Glomerular visceral epithelial cell (primary cell): ENCODE results near the gene GALM.
A peak's percentile ranks its signal among the peaks of the same experiment; 100 is the strongest.
"Not testable (repeated sequence)": the region's sequence is repeated elsewhere in the genome, so short reads cannot be mapped to it uniquely, and the experiment has no call there.

ENCODE experiments used
- DNase-seq: peaks from one replicate; pipeline ENCODE4 v3.0.0-alpha.2; 2016; ENCODE audit errors: extremely low spot score

The GALM gene

DNA sequence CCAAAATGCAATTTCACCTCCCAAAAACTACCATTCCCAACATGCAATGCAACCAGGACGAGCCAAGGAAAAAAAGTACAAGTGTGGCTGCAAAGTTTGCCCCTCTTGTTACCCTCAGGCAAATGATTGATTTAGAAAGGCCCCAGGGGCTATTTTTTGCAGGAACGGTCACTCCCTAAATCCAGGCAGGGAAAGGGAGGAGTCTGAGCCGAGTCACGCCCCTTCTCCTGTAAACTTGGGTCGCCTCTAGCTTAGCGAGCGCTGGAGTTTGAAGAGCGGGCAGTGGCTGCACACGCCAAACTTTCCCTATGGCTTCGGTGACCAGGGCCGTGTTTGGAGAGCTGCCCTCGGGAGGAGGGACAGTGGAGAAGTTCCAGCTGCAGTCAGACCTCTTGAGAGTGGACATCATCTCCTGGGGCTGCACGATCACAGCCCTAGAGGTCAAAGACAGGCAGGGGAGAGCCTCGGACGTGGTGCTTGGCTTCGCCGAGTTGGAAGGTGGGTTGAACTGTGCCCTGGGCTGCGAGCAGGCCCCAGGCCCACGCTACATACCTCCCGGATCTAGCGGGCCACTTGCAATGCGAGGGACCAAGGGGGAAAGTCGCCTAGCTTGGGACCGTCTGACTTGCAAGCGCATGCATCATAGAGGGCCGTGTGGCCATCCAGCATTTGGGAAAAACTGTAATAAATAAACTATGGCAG, at the start of gene GALM:
TSS of gene GALM (plus strand) at position 261 of the 702 bp plus-strand sequence. CDS start at position 309, 48 bp downstream.
- peak; percentile 6 for DNase-seq

DNA sequence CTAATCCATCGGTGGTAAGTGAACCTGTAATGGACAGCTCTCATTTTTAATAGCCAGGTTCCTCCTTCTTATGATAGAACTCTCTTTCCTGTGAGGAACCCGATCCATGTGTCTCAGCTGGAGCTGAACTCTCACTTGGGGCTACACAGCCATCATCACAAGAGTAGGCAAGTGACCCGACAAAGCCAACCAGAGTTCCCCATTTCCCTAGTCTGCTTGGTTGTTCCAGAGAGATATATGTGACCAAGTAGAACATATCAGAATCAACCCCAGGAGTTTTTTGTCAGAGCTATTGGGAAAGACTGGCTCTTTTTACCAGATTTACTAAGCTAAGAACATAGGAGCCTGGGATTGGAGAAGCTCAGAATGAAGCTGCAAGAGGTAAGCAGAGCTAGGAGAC, 48.6 kb upstream of the GALM start:
- no peak for DNase-seq

DNA sequence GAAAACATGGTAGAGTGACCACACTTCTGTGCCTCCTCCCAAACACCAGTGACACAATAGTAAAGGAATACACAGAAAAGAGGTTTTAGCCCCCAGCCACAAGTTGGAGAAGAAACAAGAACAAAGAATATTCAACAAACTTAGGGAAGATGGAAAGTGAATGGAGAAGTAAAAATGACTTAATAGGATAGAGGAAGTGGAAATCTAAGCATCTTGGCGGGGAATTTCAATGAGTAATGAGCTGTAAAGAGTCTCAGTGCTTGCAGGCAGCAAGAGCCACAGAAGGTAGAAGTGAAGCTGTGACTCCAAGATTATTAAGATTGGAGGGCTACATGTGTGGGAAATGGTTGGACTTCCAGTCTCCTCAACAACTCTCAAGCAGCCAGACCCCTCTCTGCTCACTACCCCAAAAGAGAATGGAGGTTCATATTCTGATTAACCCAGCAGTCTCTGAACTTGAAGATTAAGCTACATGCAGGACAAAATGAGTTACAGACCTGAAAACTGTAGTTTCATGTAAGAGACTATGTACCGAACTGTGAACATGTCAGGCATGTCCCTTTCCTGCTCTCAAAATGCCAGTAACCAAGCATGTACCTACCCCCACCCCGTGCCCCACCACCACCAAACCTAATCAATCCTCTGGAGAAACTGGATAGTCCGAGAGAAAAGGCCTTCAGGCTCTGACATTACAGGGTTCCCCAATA, 46.3 kb upstream of the GALM start:
- peak; percentile 3 for DNase-seq

- no peak for DNase-seq
Measured at GRCh38 chr2:38620282-38620977, 45.5 kb upstream of the GALM start.

DNA sequence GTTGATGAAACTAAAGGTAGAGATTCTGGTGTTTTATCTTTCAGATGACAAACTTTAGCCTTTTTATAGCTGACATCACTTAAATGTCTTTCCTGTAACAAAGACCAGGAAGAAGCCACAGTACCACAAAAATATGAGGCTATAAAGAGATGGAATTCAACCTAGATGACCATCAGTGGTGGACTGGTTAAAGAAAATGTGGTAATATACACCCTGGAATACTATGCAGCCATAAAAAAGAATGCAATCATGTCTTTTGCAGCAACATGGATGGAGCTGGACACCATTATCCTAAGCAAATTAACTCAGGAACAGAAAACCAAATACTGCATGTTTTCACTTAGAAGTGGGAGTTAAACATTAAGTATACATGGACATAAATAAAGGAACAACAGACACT, 44.9 kb upstream of the GALM start:
- DNase-seq = no peak

GRCh38 chr2:38622210-38622609, 43.7 kb upstream of the GALM start:
- DNase-seq = no peak

DNA sequence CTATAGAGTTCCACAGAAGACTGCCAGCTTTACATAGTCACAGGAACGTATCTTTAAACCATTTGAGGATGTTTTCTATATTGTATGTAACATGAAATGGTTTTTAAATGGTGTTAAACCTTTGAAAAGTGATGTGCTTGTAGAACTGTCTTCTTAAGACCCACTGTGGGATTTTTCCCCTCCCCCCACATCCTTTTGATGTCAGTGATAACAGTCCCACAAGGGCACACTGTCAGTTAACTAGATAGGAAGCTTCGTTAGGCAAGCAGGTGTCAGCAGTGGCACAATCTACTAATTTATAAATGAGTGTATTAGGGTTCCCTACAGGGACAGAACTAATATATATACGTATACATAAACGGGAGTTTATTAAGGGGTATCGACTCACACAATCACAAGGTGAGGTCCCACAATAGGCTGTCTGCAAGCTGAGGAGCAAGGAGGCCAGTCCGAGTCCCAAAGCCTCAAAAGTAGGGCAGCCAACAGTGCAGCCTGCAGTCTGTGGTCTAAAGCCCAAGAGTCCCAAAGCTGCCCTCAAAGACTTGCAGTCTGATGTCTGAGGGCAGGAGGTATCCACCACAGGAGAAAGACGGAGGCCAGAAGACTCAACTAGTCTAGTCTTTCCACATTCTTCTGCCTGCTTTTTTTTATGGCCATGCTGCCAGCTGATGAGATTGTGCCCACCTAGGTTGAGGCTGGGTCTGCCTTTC, 39.4 kb upstream of the GALM start:
- DNase-seq = no peak

DNA sequence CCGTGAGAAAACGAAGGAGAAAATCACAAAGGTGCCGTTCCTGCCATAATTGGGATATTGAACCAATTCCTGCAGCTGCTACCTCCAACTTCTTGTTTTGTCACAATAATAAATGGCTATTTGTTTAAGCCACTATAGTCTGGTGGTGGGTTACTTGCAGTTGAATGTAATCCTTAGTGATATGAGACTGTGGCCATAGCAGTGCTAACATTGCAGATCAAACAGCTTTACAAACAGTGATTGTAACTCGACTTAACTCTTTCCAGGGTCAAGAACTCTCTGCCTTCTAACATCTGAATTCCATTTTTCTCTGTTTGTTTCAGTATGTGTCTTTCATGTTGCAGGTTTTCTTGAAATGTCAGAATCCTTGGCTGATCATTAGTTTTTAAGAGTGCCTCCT, 38.5 kb upstream of the GALM start:
- no peak for DNase-seq

DNA sequence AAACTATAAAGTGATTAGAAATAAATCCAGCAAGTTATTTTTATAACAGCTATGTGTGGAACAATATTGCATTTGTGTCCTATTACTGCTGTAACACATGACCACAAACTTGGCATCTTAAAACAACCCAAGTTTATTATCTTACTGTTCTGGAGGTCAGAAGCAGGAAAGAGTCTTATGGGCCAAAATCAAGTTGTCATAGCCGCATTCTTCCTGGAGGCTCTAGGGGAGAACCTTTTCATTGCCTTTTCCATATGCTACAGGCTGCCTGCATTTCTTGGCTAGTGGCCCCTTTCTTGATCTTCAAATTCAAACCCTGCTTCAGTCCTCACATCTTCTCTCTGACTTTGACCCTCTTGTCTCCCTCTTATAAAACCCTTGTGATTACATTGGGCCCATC, 36.2 kb upstream of the GALM start:
- DNase-seq = no peak

- no peak for DNase-seq
Measured at GRCh38 chr2:38631976-38632375, 33.9 kb upstream of the GALM start.

DNA sequence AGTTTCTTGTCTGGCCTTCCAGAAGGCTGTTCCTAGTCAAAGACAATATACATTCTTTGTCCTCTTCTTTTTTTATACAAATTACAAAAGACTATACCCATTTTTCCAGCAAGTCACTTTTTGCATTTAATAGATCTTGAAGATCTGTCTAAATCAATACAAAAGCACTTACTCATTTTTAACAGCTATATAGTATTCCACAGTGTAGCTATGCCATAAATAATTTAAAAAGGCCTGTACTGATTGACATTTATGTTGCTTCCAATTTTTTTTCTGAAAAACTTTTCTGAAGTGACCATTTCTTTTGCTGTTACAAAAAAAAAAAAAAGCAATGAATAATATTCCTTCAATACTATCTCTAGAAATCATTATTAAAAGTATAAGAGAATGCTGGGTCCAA, 32.9 kb upstream of the GALM start:
- no peak for DNase-seq

GRCh38 chr2:38633895-38634294, 32.0 kb upstream of the GALM start:
- DNase-seq = no peak

- DNase-seq = no peak
Measured at GRCh38 chr2:38634684-38635083, 31.2 kb upstream of the GALM start.

GRCh38 chr2:38635139-38635538, 30.8 kb upstream of the GALM start:
- no peak for DNase-seq

- DNase-seq = no peak
Measured at GRCh38 chr2:38636069-38636468, 29.8 kb upstream of the GALM start.

DNA sequence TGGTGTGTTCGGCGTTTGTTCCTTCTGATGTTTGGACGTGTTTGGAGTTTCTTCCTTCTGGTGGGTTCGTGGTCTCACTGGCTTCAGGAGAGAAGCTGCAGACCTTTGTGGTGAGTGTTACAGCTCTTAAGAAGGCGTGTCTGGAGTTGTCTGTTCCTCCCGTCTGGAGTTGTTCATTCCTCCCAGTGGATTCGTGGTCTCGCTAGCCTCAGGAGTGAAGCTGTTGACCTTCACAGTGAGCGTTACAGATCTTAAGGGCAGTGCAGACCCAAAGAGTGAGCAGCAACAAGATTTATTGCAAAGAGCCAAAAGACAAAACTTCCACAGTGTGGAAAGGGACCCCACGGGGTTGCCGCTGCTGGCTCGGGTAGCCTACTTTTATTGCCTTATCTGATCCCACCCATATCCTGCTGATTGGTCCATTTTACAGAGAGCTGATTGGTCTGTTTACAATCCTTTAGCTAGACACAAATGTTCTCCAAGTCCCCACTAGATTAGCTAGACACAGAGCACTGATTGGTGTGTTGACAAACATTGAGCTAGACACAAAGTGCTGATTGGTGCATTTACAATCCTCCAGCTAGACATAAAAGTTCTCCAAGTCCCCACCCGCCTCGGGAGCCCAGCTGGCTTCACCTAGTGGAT, 23.4 kb upstream of the GALM start:
- DNase-seq = not testable (repeated sequence)

- DNase-seq = no peak
Measured at GRCh38 chr2:38643021-38643671, 22.8 kb upstream of the GALM start.

DNA sequence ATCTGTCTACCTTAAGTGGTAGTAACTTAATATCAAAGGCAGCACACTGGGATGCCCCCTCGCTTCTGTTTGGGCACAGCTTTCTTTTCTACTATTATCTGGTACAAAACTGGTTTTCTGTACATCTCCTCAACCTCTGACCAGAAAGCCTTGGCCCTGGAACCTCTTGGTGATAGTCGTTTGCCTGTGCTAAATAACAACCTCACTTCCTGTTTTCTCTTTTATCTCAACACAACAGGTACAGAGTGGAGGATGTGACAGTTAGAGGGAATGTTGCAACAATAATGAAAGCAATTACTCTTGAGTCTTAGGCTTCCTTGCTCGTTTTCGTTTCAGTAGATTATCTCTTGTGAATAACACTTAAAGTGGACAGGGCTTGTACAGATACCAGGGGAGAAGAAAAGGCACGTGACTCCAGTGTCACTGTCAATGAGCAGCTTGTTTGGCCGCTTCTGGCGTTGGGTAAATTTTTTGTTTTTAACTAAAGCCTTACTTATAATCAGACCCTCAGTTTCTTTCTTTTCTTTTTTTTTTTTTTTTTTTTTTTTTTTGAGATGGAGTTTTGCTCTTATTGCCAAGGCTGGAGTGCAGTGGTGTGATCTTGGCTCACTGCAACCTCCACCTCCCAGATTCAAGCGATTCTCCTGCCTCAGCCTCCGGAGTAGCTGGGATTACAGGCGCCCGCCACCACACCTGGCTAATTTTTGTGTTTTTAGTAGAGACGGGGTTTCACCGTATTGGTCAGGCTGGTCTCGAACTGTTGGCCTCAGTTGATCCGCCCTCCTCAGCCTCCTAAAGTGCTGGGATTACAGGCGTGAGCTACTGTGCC, 22.0 kb upstream of the GALM start:
- not testable (repeated sequence) for DNase-seq

GRCh38 chr2:38648107-38648761, 17.7 kb upstream of the GALM start:
- DNase-seq = no peak
